LNCaP clone FGC (cell line): ENCODE results near the gene DGKG.

Experiments
- DNase-seq: peaks from one replicate; pipeline ENCODE4 v3.0.0-alpha.2; 2011; ENCODE audit warnings: low read depth
- H3K4me3 ChIP-seq: 2 replicates; pipeline ENCODE4 v1.5.1; 2011; ENCODE audit warnings: mild to moderate bottlenecking, low read depth, low read length, control low read depth
- CTCF ChIP-seq: IDR thresholded peaks from 2 replicates; pipeline ENCODE4 v1.5.1; 2012; ENCODE audit warnings: mild to moderate bottlenecking; ENCODE audit not compliant: control insufficient read depth, insufficient read depth; ENCODE audit errors: extremely low read depth

The DGKG gene

GRCh38 chr3:186171521-186171920 lies 190.5 kb downstream of the DGKG start:
- no peak for TF ChIP-seq CTCF
- H3K4me3 ChIP-seq: no peak overlapping the region
- DNase-seq: no peak

- TF ChIP-seq CTCF: no peak
- H3K4me3 ChIP-seq: no peak overlapping the region
- no peak for DNase-seq
Observed at GRCh38 chr3:186170516-186170915, 191.5 kb downstream of the DGKG start.

GRCh38 chr3:186169379-186169778 lies 192.7 kb downstream of the DGKG start:
- H3K4me3 ChIP-seq: no peak overlapping the region
- no peak for TF ChIP-seq CTCF
- DNase-seq: no peak

GRCh38 chr3:186168976-186169375 lies 193.1 kb downstream of the DGKG start:
- no peak for TF ChIP-seq CTCF
- H3K4me3 ChIP-seq: no peak overlapping the region
- DNase-seq: no peak

GRCh38 chr3:186167646-186168395 lies 194.2 kb downstream of the DGKG start:
- DNase-seq: no peak
- no peak overlapping the region for H3K4me3 ChIP-seq
- no peak for TF ChIP-seq CTCF

- H3K4me3 ChIP-seq: no peak overlapping the region
- no peak for DNase-seq
- no peak for TF ChIP-seq CTCF
Observed at GRCh38 chr3:186166491-186167288, 195.3 kb downstream of the DGKG start.
